GM19324 (cell line): ENCODE data around the gene ERC1.
"Not testable (repeated sequence)": the region's sequence is repeated elsewhere in the genome, so short reads cannot be mapped to it uniquely, and the experiment has no call there.

Experiments used
- ATAC-seq: cut with Tn5 transposase; IDR thresholded peaks from one replicate; pipeline ENCODE4 v1.9.1; 2021; ENCODE audit warnings: mild to moderate bottlenecking, moderate library complexity; ENCODE audit not compliant: unreplicated experiment, low FRiP score

The ERC1 gene

DNA sequence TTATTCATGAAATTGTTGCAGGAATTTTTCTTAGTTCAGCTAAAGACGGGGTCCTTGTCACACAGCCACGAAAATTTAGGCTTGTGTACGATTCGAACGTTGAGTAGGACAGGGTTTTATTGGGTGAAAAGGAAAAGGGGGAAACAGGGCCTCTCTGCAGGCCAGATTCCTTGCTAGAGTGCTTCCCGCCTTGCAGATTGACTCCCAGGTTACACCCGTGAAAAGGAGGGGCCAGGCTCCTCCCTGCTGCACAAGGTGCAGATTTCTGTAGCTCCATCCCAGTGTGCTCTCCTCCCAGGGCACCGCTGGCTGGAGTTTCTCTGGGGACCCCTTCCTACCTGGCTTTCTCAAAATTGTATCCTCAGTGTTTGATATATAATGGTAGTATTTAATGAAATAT is 221.5 kb downstream of the ERC1 start:
- ATAC-seq = no peak

GRCh38 chr12:1213205-1213604 is 222.2 kb downstream of the ERC1 start:
- ATAC-seq = no peak

DNA sequence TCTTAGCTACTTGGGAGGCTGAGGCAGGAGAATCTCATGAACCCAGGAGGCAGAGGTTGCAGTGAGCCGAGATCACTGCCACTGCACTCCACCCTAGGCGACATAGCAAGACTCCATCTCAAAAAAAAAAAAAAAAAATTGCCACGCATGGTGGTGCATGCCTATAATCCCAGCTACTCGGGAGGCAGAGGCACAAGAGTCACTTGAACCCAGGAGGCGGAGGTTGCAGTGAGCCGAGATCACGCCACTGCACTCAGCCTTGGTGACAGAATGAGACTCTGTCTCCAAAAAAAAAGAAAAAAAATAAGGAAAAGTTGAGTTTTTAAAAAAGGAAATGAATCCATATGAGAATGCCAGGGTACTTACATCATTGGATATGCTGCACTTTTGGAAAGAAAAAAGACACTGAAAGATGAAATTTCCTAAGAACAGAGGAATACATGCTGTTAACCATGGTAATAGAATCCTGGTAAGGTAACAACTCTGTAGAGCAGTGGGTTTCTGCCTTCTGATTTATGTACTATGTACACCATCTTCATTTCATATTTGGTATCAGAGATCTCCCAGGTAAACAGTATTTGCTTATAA is 222.7 kb downstream of the ERC1 start:
- no peak for ATAC-seq

DNA sequence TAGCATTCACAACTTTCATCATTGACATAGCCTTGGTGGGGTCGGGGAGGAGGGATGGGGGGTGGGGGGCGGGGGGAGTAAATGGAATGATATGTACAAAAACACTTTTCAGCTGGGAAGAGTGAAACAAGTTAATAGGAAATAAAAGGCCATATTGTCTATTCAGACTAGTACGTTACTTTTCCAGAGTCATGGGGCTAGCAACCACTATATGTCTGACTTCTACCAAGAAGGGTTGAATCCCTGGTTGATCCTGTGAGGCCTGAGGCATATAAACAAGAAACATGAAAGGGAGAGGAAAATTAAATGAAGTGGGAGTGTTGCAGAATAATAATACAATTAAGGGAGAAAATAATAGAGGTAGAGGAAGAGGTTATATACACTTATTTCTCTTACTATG is 225.5 kb downstream of the ERC1 start:
- no peak for ATAC-seq

GRCh38 chr12:1217191-1217949 is 226.3 kb downstream of the ERC1 start:
- no peak for ATAC-seq

GRCh38 chr12:1218369-1218768 is 227.3 kb downstream of the ERC1 start:
- no peak for ATAC-seq

GRCh38 chr12:1220127-1221092 is 229.4 kb downstream of the ERC1 start:
- ATAC-seq = no peak

DNA sequence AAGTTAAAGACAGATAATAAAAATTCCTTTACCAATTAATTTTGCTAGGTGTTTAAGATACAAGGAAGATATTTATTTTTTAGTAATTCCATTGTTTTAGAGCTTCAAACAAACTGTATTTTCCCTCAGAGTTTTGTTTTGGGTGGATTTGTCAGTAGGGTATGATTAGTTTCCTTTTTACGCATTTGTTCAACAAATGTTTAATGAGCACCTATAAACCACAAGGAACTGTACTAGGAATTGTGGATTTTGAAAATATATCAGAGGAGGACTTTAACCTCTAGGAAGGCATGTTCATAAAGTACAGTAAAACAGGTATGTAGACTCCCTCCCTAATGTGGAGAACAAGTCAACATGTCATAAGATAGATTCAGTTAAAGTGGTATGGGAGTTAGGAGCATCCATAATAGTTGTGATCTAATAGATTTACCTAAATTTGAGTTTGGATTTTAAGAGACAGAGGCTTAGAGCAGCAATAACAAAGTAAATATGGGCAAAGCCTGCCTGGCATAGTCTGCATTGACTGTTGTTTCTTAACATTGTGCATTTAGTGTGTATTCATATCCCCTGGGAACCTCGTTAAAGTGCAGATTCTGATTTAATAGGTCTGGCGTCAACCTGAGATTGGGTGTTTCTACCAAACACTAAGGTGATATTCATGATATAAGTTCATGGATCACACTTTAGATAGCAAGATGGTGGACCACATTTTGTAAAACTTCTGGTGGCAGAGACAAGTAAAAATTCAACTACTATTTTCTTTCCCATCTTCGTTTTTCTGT is 232.0 kb downstream of the ERC1 start:
- ATAC-seq = no peak

- no peak for ATAC-seq
Measured at GRCh38 chr12:1226951-1227350, 235.9 kb downstream of the ERC1 start.

DNA sequence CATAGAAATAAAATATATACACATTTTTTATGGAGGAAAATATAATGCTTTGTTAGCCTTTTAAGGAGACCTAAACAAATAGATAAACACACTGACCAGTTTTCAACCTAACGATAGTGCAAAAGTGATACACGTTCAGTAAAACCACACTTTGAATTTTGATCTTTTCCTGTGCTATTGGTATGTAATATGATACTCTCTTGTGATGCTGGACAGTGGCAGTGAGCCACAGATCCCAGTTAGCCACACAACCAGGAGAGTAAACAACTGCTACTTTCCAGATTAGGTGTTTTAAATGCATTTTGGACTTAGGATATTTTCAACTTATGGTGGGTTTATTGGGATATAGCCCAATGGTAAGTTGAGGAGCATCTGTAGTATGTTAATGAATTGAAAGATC is 243.1 kb downstream of the ERC1 start:
- no peak for ATAC-seq

- no peak for ATAC-seq
Measured at GRCh38 chr12:1246637-1247036, 255.6 kb downstream of the ERC1 start.

GRCh38 chr12:1250641-1251040 is 259.6 kb downstream of the ERC1 start:
- no peak for ATAC-seq

DNA sequence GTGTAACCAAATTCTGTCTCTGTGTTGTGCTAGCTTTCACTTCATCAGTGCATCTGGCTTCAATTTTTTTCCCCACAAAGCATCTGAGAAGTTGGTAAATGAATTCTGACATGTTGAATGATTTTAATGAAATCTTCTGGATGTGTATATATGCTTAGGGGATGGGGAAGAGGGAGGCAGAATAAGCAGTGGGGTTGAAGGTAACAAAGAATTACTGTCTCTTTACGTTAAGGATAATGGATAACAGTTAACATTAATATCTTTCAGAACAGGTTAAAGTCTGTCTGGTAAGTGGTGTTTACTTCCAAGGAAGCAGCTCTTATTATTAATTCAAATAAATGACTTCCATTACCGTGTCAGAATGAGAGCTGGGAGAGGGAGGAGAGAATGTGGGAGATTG is 261.7 kb downstream of the ERC1 start:
- ATAC-seq = no peak

DNA sequence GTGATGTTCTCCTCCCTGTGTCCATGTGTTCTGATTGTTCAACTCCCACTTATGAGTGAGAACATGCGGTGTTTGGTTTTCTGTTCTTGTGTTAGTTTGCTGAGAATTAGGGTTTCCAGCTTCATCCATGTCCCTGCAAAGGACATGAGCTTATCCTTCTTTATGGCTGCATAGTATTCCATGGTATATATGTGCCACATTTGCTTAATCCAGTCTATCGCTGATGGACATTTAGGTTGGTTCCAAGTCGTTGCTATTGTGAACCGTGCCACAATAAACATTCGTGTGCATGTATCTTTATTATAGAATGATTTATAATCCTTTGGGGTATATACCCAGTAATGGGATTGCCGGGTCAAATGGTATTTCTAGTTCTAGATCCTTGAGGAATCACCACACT is 264.1 kb downstream of the ERC1 start:
- ATAC-seq = not testable (repeated sequence)

- not testable (repeated sequence) for ATAC-seq
Measured at GRCh38 chr12:1255854-1256253, 264.8 kb downstream of the ERC1 start.

DNA sequence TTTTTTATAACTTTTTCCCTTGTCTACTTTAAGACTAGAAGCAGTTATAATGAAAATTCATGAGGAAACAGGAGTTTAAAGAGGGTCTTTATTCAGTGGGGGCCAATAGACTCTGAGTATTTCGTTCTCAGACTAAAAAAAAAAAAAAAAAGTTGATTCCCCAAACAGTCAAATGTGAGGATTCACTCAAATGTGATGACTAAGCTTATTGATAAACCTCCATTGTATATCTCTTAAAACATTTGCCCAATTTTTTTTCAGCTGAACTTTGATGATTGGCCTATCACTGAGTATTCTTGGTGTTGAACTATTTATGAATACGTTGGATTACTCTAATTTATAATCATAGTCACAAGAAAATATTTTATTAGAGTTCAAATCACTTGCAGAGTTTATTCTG is 265.3 kb downstream of the ERC1 start:
- ATAC-seq = no peak

DNA sequence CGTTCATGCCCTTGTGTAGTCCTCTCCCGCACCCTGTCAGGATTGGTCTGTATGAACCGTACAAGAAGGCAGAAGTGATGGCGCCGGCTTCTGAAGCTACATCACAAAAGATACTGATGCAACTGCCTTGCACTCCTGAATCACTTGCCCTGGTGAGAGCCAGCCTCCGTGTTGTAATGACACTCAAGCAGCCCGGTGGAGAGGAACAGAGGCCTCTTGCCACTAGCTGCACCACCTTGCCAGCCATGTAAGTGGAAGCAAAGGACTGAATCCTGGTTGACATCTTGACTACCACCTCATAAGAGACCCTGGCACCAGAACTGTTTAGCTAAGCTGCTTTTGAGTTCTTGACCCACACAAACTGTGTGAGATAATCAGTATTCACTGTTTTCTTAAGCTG is 266.0 kb downstream of the ERC1 start:
- no peak for ATAC-seq

DNA sequence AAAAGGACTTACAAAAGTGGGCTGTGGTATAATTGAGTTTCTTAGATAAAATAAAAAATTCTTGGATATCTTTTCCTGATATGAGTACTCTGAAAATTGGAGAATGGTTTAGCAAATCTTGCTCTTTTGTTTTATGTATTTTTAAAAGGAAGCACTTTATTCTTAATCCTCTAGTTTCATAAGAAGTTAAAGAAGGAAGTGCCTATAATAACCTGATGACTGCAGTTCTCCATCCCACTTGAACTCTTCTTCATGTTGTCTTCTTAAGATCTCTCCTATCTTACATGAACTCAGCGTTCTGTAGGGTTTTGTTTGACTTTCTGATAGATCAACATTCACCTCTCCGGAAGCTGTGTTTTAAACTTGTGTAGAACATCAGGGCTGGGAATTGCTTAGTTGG is 271.0 kb downstream of the ERC1 start:
- ATAC-seq = no peak

- no peak for ATAC-seq
Measured at GRCh38 chr12:1267243-1267642, 276.2 kb downstream of the ERC1 start.

GRCh38 chr12:1272142-1272541 is 281.1 kb downstream of the ERC1 start:
- no peak for ATAC-seq

- no peak for ATAC-seq
Measured at GRCh38 chr12:1273051-1273450, 282.0 kb downstream of the ERC1 start.
